ENCODE data around the gene DOCK1. TPM values are rescaled to one million over a fixed set of nuclear protein-coding genes. Genes with fewer than 3 reads are reported as not detected.
A peak's percentile ranks its signal among the peaks of the same experiment; 100 is the strongest.
"Not testable (repeated sequence)": the region's sequence is repeated elsewhere in the genome, so short reads cannot be mapped to it uniquely, and the experiment has no call there.

The DOCK1 gene
- total RNA-seq, 2 experiments from 2014 or later, result 0.05 TPM; not detected in 1

GRCh38 chr10:127296696-127297095 lies 391.5 kb downstream of the DOCK1 start:
- Mint-ChIP-seq H3K4me1 (peaks cover 38% of the 10 kb centered on the region), H3K27me3 (peaks cover 46% of the 10 kb centered on the region), H3K4me3 (no peak overlapping the region), H3K27ac (peak overlapping the region; percentile 0), H3K9me3 (peaks cover 3% of the 10 kb centered on the region), H3K36me3 (ENCODE audit: low read depth) (peaks cover 8% of the 10 kb centered on the region)
- DNase-seq, result no peak
- ChIA-PET CTCF (interaction anchor here (0.9 to 1.2 kb wide), 2 partner anchors 23 to 43 kb away, joined by 3 read pairs; no protein-coding TSS in a partner anchor), POLR2A (no interaction called here)

DNA sequence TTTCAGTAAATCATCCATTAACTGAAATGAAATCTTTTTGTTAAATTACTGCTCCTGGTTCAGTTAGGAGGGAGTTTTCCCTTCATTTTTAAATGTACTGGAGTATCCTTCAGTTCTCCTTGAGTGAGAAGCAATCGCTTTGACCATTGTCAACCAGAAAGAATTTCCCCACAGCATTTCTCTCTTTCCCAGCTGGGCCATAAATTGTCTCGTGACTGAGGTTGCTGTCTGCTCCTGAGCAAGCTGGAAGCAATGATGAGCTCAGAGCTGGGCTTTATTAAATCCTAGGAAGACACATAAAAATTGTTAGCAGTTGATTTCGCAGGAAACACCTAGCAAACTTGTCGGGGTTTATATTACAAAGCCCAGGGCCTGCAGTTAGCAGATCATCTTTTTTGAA lies 393.2 kb downstream of the DOCK1 start:
- Mint-ChIP-seq H3K4me3 (no peak overlapping the region), H3K4me1 (peaks cover 25% of the 10 kb centered on the region), H3K27ac (no peak overlapping the region), H3K36me3 (ENCODE audit: low read depth) (peaks cover 7% of the 10 kb centered on the region), H3K9me3 (peaks cover 3% of the 10 kb centered on the region), H3K27me3 (peaks cover 42% of the 10 kb centered on the region)
- ChIA-PET CTCF (no interaction called here), POLR2A (no interaction called here)
- no peak for DNase-seq

GRCh38 chr10:127299192-127299591 lies 394.0 kb downstream of the DOCK1 start:
- H3K36me3 Mint-ChIP-seq (ENCODE audit: low read depth); DNase-seq; H3K9me3 Mint-ChIP-seq; H3K27ac Mint-ChIP-seq; CTCF ChIA-PET; POLR2A ChIA-PET; H3K4me3 Mint-ChIP-seq: not testable (repeated sequence)
- peaks cover 46% of the 10 kb centered on the region for H3K27me3 Mint-ChIP-seq
- H3K4me1 Mint-ChIP-seq, result peaks cover 17% of the 10 kb centered on the region

DNA sequence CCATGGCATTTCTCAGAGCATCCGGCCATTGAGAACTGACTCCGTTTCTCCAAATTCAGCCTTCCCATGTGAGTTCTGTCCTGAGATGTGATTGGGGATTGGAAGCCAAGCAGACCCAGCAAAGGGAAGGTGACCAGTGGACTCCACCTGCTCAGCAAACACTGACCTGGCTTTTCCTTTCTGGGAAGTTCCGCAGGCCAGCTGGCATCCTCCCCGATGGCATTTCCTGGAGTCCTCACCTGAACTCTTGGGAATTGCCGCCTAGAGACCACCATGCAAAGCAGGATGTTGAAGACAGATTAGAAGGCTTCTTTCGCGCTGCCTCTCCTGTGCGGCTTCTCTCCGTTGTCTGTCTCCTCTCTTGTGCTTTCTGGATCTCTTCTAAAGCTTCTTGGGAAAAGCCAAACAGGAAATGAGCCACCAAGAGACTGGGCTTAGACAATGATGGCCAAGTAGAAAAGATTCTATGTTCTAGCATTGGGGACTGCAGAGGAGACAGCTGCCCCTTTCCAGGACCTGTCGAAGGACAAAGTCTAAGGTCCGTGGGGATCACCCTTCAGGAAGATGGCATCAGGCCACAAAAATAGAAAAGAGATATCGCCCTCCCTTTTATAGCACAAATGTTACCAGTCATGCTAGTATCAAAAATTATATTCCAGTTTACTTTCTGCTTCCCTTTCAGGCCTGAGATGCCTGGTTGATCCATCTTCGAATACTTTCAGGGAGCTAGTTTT lies 394.9 kb downstream of the DOCK1 start:
- H3K9me3 Mint-ChIP-seq, result peaks cover under 1% of the 10 kb centered on the region
- no peak overlapping the region for H3K27ac Mint-ChIP-seq
- ChIA-PET POLR2A (no interaction called here), CTCF (interaction anchor here (0.6 kb wide), 1 partner anchor 60 kb away, joined by 3 read pairs; no protein-coding TSS in a partner anchor)
- H3K36me3 Mint-ChIP-seq (ENCODE audit: low read depth), result no peaks in the 10 kb centered on the region
- H3K4me1 Mint-ChIP-seq, result peaks cover 10% of the 10 kb centered on the region
- H3K27me3 Mint-ChIP-seq, result peaks cover 48% of the 10 kb centered on the region
- no peak for DNase-seq
- no peak overlapping the region for H3K4me3 Mint-ChIP-seq

DNA sequence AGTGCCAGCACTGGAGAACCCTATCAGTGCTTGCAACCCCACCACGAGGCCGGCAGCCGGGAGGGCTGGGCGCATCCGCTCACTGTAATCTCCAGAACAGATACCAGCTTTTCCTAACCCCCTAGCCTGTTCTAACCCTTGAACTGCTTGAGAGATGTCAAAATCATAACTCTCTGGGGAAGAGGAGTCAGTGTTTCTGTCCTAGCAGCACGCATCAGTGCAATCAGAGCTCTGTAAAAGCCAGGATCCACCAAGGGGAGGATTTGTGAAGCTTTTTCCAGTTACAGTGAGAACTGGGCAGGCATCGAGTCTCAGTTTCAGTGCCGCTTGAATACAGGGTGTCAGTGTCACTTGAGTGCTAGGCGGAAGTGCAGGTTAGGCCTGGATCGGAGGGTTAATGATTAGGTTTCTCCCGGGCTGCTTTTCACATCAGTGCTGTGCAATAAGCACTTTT lies 395.7 kb downstream of the DOCK1 start:
- Mint-ChIP-seq H3K27me3 (peaks cover 45% of the 10 kb centered on the region), H3K27ac (no peak overlapping the region)
- POLR2A ChIA-PET, result no interaction called here

GRCh38 chr10:127302343-127302742 lies 397.1 kb downstream of the DOCK1 start:
- peaks cover 32% of the 10 kb centered on the region for H3K27me3 Mint-ChIP-seq
- POLR2A ChIA-PET, result no interaction called here
- DNase-seq, result no peak
- H3K9me3 Mint-ChIP-seq, result no peaks in the 10 kb centered on the region
- CTCF ChIA-PET, result interaction anchor here (0.6 to 0.8 kb wide), 2 partner anchors 11 to 299 kb away, joined by 3 to 4 read pairs; no protein-coding TSS in a partner anchor
- no peak overlapping the region for H3K27ac Mint-ChIP-seq
- no peaks in the 10 kb centered on the region for H3K36me3 Mint-ChIP-seq (ENCODE audit: low read depth)
- H3K4me3 Mint-ChIP-seq, result no peak overlapping the region
- H3K4me1 Mint-ChIP-seq, result no peaks in the 10 kb centered on the region

More for the DNA sequence above, 395.7 kb downstream of the DOCK1 start:
- Mint-ChIP-seq H3K4me1 (peaks cover 2% of the 10 kb centered on the region), H3K9me3 (no peaks in the 10 kb centered on the region), H3K4me3 (no peak overlapping the region), H3K36me3 (ENCODE audit: low read depth) (no peaks in the 10 kb centered on the region)
- DNase-seq, result no peak
- CTCF ChIA-PET, result no interaction called here

DNA sequence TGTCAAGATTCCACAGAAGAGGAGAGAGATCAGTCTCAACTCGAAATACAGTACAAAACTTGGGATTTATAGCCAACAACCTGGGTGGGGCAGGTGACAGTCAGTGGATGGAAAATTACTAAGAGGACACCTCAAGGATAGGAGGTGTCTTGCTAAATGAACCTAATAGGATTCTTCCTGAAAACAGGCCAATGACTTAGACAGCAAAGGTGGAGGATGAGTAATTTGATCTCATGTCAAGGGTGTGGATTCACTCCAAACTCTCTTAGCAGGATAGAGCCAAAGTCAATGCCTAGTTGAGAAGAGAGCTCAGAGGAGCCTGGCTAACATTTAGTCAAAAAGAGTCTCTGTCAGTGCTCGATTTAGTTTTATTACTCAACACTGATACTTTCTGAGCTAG lies 397.9 kb downstream of the DOCK1 start:
- Mint-ChIP-seq H3K27me3 (peaks cover 26% of the 10 kb centered on the region), H3K4me1 (no peaks in the 10 kb centered on the region), H3K9me3 (no peaks in the 10 kb centered on the region), H3K36me3 (ENCODE audit: low read depth) (no peaks in the 10 kb centered on the region), H3K27ac (no peak overlapping the region), H3K4me3 (no peak overlapping the region)
- DNase-seq, result no peak
- ChIA-PET POLR2A (no interaction called here), CTCF (interaction anchor here (0.9 to 1.0 kb wide), 2 partner anchors 15 to 24 kb away, joined by 4 read pairs; no protein-coding TSS in a partner anchor)

- no peaks in the 10 kb centered on the region for H3K4me1 Mint-ChIP-seq
- no peak overlapping the region for H3K4me3 Mint-ChIP-seq
- ChIA-PET CTCF (interaction anchor here (0.9 to 1.0 kb wide), 2 partner anchors 15 to 24 kb away, joined by 4 read pairs; no protein-coding TSS in a partner anchor), POLR2A (no interaction called here)
- H3K9me3 Mint-ChIP-seq, result no peaks in the 10 kb centered on the region
- no peak for DNase-seq
- H3K27ac Mint-ChIP-seq, result no peak overlapping the region
- H3K36me3 Mint-ChIP-seq (ENCODE audit: low read depth), result no peaks in the 10 kb centered on the region
- peaks cover 21% of the 10 kb centered on the region for H3K27me3 Mint-ChIP-seq
These were observed 398.5 kb downstream of the DOCK1 start for GRCh38 chr10:127303746-127304145.

DNA sequence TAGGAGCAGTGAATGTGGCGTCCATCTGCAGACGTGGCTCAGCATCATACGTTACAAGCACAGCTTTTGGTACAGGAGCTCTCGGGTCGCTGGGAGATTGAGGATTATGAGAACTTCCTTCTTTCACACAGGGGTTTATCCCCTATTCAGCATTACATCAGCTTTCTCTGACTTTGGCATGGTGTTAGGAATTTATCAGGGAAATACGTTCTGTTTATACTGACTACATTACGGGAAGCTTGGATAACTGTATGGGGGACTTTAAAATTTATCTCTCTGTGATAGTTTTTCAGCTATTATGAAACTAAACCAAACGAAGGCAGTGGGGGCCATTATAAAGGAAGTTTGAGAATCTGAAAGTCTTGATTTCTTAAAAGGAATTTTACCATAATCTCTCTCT lies 401.3 kb downstream of the DOCK1 start:
- ChIA-PET CTCF (interaction anchor here (0.7 kb wide), 1 partner anchor 186 kb away, joined by 3 read pairs; no protein-coding TSS in a partner anchor), POLR2A (no interaction called here)
- H3K27me3 Mint-ChIP-seq, result peaks cover 19% of the 10 kb centered on the region
- H3K4me3 Mint-ChIP-seq, result no peak overlapping the region
- no peaks in the 10 kb centered on the region for H3K9me3 Mint-ChIP-seq
- DNase-seq, result no peak
- no peaks in the 10 kb centered on the region for H3K4me1 Mint-ChIP-seq
- H3K27ac Mint-ChIP-seq, result no peak overlapping the region
- no peaks in the 10 kb centered on the region for H3K36me3 Mint-ChIP-seq (ENCODE audit: low read depth)

- Mint-ChIP-seq H3K4me1 (no peaks in the 10 kb centered on the region), H3K9me3 (no peaks in the 10 kb centered on the region), H3K36me3 (ENCODE audit: low read depth) (no peaks in the 10 kb centered on the region), H3K4me3 (no peak overlapping the region), H3K27me3 (peaks cover 17% of the 10 kb centered on the region), H3K27ac (no peak overlapping the region)
- ChIA-PET CTCF (no interaction called here), POLR2A (no interaction called here)
- no peak for DNase-seq
These were observed 402.1 kb downstream of the DOCK1 start for GRCh38 chr10:127307338-127307737.

GRCh38 chr10:127308031-127308430 lies 402.8 kb downstream of the DOCK1 start:
- Mint-ChIP-seq H3K4me3 (no peak overlapping the region), H3K4me1 (no peaks in the 10 kb centered on the region), H3K9me3 (no peaks in the 10 kb centered on the region), H3K36me3 (ENCODE audit: low read depth) (no peaks in the 10 kb centered on the region), H3K27me3 (peaks cover 13% of the 10 kb centered on the region), H3K27ac (no peak overlapping the region)
- ChIA-PET CTCF (no interaction called here), POLR2A (no interaction called here)
- no peak for DNase-seq

GRCh38 chr10:127309619-127310018 lies 404.4 kb downstream of the DOCK1 start:
- H3K4me3 Mint-ChIP-seq; DNase-seq; H3K9me3 Mint-ChIP-seq; H3K27ac Mint-ChIP-seq; CTCF ChIA-PET; H3K36me3 Mint-ChIP-seq (ENCODE audit: low read depth); H3K27me3 Mint-ChIP-seq; POLR2A ChIA-PET; H3K4me1 Mint-ChIP-seq: not testable (repeated sequence)

DNA sequence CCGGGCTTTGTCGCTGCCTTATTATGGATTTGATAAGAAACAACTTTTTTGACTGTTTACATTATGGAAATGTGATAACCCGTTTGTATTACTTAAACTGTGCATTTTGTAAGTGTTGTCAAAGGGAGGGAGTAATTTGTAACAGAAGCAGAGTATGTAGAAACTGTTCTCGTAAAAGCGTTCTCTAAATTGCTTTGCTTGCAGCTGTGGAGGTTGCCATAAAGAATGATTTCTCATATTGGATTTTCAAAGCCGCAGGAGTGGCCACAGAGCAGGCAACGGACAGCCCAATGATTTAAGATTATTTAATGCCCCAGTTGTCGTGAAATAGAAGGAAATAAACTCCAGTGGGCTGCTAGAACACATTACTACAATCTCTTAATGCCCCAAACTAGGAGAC lies 405.2 kb downstream of the DOCK1 start:
- ChIA-PET POLR2A (no interaction called here), CTCF (no interaction called here)
- Mint-ChIP-seq H3K27me3 (peaks cover 5% of the 10 kb centered on the region), H3K4me1 (no peaks in the 10 kb centered on the region), H3K27ac (no peak overlapping the region), H3K9me3 (no peaks in the 10 kb centered on the region), H3K36me3 (ENCODE audit: low read depth) (no peaks in the 10 kb centered on the region), H3K4me3 (no peak overlapping the region)
- DNase-seq, result no peak

DNA sequence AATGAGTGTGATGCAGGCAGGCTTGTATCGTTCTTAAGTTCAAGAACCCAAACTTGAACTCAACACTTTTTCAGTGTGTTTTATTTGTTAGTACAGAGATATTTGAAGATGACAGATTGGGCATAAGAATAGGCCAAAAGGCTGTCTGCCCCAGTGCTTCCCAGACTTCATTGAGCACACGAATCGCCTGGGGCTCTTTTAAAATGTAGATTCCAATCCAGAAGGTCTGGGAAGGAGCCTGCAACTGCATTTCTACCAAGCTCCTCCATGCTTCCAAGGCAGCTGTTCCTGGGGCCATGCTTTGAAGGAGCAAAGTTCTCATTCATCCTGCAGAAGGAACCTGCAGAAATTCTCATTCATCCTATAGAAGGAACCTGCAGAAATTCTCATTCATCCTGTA lies 405.7 kb downstream of the DOCK1 start:
- H3K9me3 Mint-ChIP-seq, result no peaks in the 10 kb centered on the region
- peaks cover 5% of the 10 kb centered on the region for H3K27me3 Mint-ChIP-seq
- no peak overlapping the region for H3K4me3 Mint-ChIP-seq
- H3K27ac Mint-ChIP-seq, result no peak overlapping the region
- CTCF ChIA-PET, result no interaction called here
- no peaks in the 10 kb centered on the region for H3K36me3 Mint-ChIP-seq (ENCODE audit: low read depth)
- H3K4me1 Mint-ChIP-seq, result no peaks in the 10 kb centered on the region
- POLR2A ChIA-PET, result no interaction called here
- DNase-seq, result no peak

Data from activated CD4-positive, alpha-beta T cell treated with anti-CD3 and anti-CD28 coated beads, Interleukin-2, amount 10 ng/mL, durations not matched to agents 7 days and 5 days (primary cell).